ENCODE results near the gene DPP3. TPM values are rescaled to one million over a fixed set of nuclear protein-coding genes. Genes with fewer than 3 reads are reported as not detected.

DPP3 gene
- total RNA-seq, 1 experiment from 2014 or later, result 55.6 TPM

- Histone ChIP-seq H3K9me2 (ENCODE audit: insufficient read depth) (no peaks in the 10 kb centered on the region), H3K79me2 (ENCODE audit: insufficient read depth, low read length) (no peaks in the 10 kb centered on the region), H3K9me3 (ENCODE audit: control insufficient read depth in 1 of 2, insufficient read depth in 1 of 2, low read depth in 1 of 2, low read length in 2 of 2) (no peaks in the 10 kb centered on the region), H3K36me3 (ENCODE audit: control insufficient read depth in 1 of 2, insufficient read depth in 2 of 2, low read length in 2 of 2) (no peaks in the 10 kb centered on the region), H3K9ac (ENCODE audit: low read length) (no peak overlapping the region), H3K4me1 (ENCODE audit: control insufficient read depth in 1 of 2, insufficient read depth in 2 of 2, low read length in 2 of 2) (peaks cover 0 to 12% of the 10 kb centered on the region in 2 experiments; a peak in 2 of 4 replicates), H3K4me3 (replicated peaks in 1 of 2; ENCODE audit: low read depth in 1 of 2, low read length in 2 of 2) (no peak overlapping the region), H3K27ac (ENCODE audit: low read depth, low read length) (no peak overlapping the region), H3K27me3 (ENCODE audit: insufficient read depth, low read length) (no peaks in the 10 kb centered on the region), H3K4me2 (ENCODE audit: low read length) (no peak overlapping the region), H2AFZ (ENCODE audit: low read depth, low read length, poor library complexity, severe bottlenecking) (no peak overlapping the region), H4K20me1 (ENCODE audit: insufficient read depth) (no peaks in the 10 kb centered on the region)
- ChIA-PET CTCF (no interaction called here), POLR2A (interaction anchor here (1.0 to 1.6 kb wide), 2 partner anchors 50 to 131 kb away, joined by 3 to 10 read pairs; partner anchors contain the start of gene RBM4B), RAD21 (ENCODE audit: low non-redundant PET in 1 of 2, low total read pairs in 2 of 2, uncharacterized antibody in 2 of 2, unreplicated experiment in 2 of 2) (no interaction called here)
- TF ChIP-seq CBX3 (IDR thresholded peaks at IDR 0.05; ENCODE audit: low read depth), result no peak
- no peak for TF ChIP-seq SRF (IDR thresholded peaks at IDR 0.05; ENCODE audit: low read depth)
- TF ChIP-seq ATF3 (IDR thresholded peaks at IDR 0.05), result no peak
- TF ChIP-seq POLR2A (IDR thresholded peaks at IDR 0.05; ENCODE audit: borderline replicate concordance, extremely low read depth, insufficient read depth, insufficient read length), result no peak
- TF ChIP-seq CEBPB (IDR thresholded peaks at IDR 0.05; ENCODE audit: low read depth), result no peak
- no peak for TF ChIP-seq ZFX (IDR thresholded peaks at IDR 0.05)
- no peak for TF ChIP-seq REST (IDR thresholded peaks at IDR 0.05; ENCODE audit: low read depth)
- no peak for TF ChIP-seq RAD21 (IDR thresholded peaks at IDR 0.05; ENCODE audit: low read depth)
- TF ChIP-seq MAX (IDR thresholded peaks at IDR 0.05), result no peak
- no peak for TF ChIP-seq CTCF (IDR thresholded peaks at IDR 0.05 in 2 of 3, conservative IDR thresholded peaks at IDR 0.05 in 1 of 3; ENCODE audit: borderline replicate concordance in 1 of 3, insufficient read depth in 1 of 3, low read depth in 2 of 3, low read length in 2 of 3)
- no peak for DNase-seq (ENCODE audit: low read depth, low spot score)
- intact Hi-C loops (cut with micrococcal nuclease), result no loop called here
- BruUV-seq (replicated peaks), result no TSS peak
- no peak for ATAC-seq
Measured at GRCh38 chr11:66546966-66547661, 66.9 kb downstream of the DPP3 start.
